Measurements from ENCODE around the gene RUNX3. TPM values are rescaled to one million over a fixed set of nuclear protein-coding genes. Genes with fewer than 3 reads are reported as not detected.

RUNX3 gene
- total and polyA plus RNA-seq, 2 donors (not counting 3 experiments of a cell fraction or from before 2014, with no cell fraction given), result not detected

GRCh38 chr1:24899581-24900485 lies 30.2 kb downstream of the RUNX3 start:
- intact Hi-C loops (cut with micrococcal nuclease), result no loop called here
- H3K79me2 ChIP-seq (ENCODE audit: control insufficient read depth, insufficient read depth, low read length), result no peaks in the 10 kb centered on the region
- no peak overlapping the region for H2AFZ ChIP-seq (ENCODE audit: low read depth, low read length)
- no peak for FAIRE-seq
- H3K4me2 ChIP-seq (ENCODE audit: insufficient read depth, low read length), result no peak overlapping the region
- no TSS peak for BruUV-seq (replicated peaks)
- no peaks in the 10 kb centered on the region for H3K9me3 ChIP-seq (replicated peaks; ENCODE audit: control insufficient read depth, insufficient read depth, low read length)
- H4K20me1 ChIP-seq (replicated peaks; ENCODE audit: control insufficient read depth, extremely low read depth, insufficient read depth, low read length), result no peaks in the 10 kb centered on the region
- DNase-seq (ENCODE audit: low read depth, low spot score), result no peak
- dilution Hi-C loops (cut with MboI; ENCODE audit: extremely low pct_ligation_motif_present, low sequenced_read_pairs), result no loop called here
- H3K4me3 ChIP-seq (replicated peaks in 1 of 3; ENCODE audit: insufficient read depth in 1 of 3, low read depth in 1 of 3, low read length in 3 of 3), result no peak overlapping the region
- peaks cover 0 to 4% of the 10 kb centered on the region in 2 experiments for H3K27me3 ChIP-seq (ENCODE audit: control insufficient read depth in 2 of 2, insufficient read depth in 2 of 2, low read length in 2 of 2)
- POLR2A ChIA-PET, result no interaction called here
- no peaks in the 10 kb centered on the region for H3K9me1 ChIP-seq (replicated peaks; ENCODE audit: control insufficient read depth, extremely low read depth, insufficient read depth, low read length)
- TF ChIP-seq GATA2 (IDR thresholded peaks at IDR 0.05; ENCODE audit: insufficient read depth, insufficient read length, low read depth, low read length), result no peak
- TF ChIP-seq FOS (IDR thresholded peaks at IDR 0.05; ENCODE audit: borderline replicate concordance, insufficient read depth, low read length), result no peak
- H3K27ac ChIP-seq (ENCODE audit: insufficient read depth, low read depth, low read length), result no peak overlapping the region
- no peak overlapping the region for H3K9ac ChIP-seq (replicated peaks; ENCODE audit: extremely low read depth, insufficient read depth, low read length)
- CTCF ChIA-PET, result interaction anchor here (0.7 to 4.4 kb wide), 6 partner anchors 10 to 312 kb away, joined by 3 to 37 read pairs (median 6); no protein-coding TSS in a partner anchor
- H3K4me1 ChIP-seq (ENCODE audit: control insufficient read depth, extremely low read depth, insufficient read depth, low read length), result no peaks in the 10 kb centered on the region
- H3K36me3 ChIP-seq (ENCODE audit: control insufficient read depth in 2 of 2, extremely low read depth in 1 of 2, insufficient read depth in 2 of 2, low read length in 2 of 2), result no peaks in the 10 kb centered on the region

- peaks cover 0 to 4% of the 10 kb centered on the region in 2 experiments for H3K27me3 ChIP-seq (ENCODE audit: control insufficient read depth in 2 of 2, insufficient read depth in 2 of 2, low read length in 2 of 2)
- CTCF ChIA-PET, result interaction anchor here (0.9 to 4.4 kb wide), 12 partner anchors 11 to 700 kb away, joined by 3 to 37 read pairs (median 5); no protein-coding TSS in a partner anchor
- H3K4me3 ChIP-seq (replicated peaks in 1 of 3; ENCODE audit: insufficient read depth in 1 of 3, low read depth in 1 of 3, low read length in 3 of 3), result no peak overlapping the region
- no peak overlapping the region for H3K4me2 ChIP-seq (ENCODE audit: insufficient read depth, low read length)
- DNase-seq (ENCODE audit: low read depth, low spot score), result no peak
- H3K4me1 ChIP-seq (ENCODE audit: control insufficient read depth, extremely low read depth, insufficient read depth, low read length), result no peaks in the 10 kb centered on the region
- H3K9me3 ChIP-seq (replicated peaks; ENCODE audit: control insufficient read depth, insufficient read depth, low read length), result no peaks in the 10 kb centered on the region
- dilution Hi-C loops (cut with MboI; ENCODE audit: extremely low pct_ligation_motif_present, low sequenced_read_pairs), result no loop called here
- BruUV-seq (replicated peaks), result no TSS peak
- no peaks in the 10 kb centered on the region for H3K79me2 ChIP-seq (ENCODE audit: control insufficient read depth, insufficient read depth, low read length)
- H4K20me1 ChIP-seq (replicated peaks; ENCODE audit: control insufficient read depth, extremely low read depth, insufficient read depth, low read length), result no peaks in the 10 kb centered on the region
- intact Hi-C loops (cut with micrococcal nuclease), result loop anchor here (1.0 kb wide), 2 partner anchors 51 to 211 kb away; no protein-coding TSS in a partner anchor
- no peak overlapping the region for H3K9ac ChIP-seq (replicated peaks; ENCODE audit: extremely low read depth, insufficient read depth, low read length)
- no peak for TF ChIP-seq GATA2 (IDR thresholded peaks at IDR 0.05; ENCODE audit: insufficient read depth, insufficient read length, low read depth, low read length)
- no peak for FAIRE-seq
- POLR2A ChIA-PET, result no interaction called here
- H3K27ac ChIP-seq (ENCODE audit: insufficient read depth, low read depth, low read length), result no peak overlapping the region
- no peaks in the 10 kb centered on the region for H3K9me1 ChIP-seq (replicated peaks; ENCODE audit: control insufficient read depth, extremely low read depth, insufficient read depth, low read length)
- no peaks in the 10 kb centered on the region for H3K36me3 ChIP-seq (ENCODE audit: control insufficient read depth in 2 of 2, extremely low read depth in 1 of 2, insufficient read depth in 2 of 2, low read length in 2 of 2)
- no peak overlapping the region for H2AFZ ChIP-seq (ENCODE audit: low read depth, low read length)
Observed at GRCh38 chr1:24898909-24899439, 31.1 kb downstream of the RUNX3 start.
